ENCODE results near the gene PRDM11. TPM values are rescaled to one million over a fixed set of nuclear protein-coding genes. Genes with fewer than 3 reads are reported as not detected.

PRDM11 gene
- total and polyA plus RNA-seq, 2 of the 8 experiments (the other 6 are each of a cell fraction or from before 2014, with no cell fraction given): 3.6 to 11.7 TPM

- Histone ChIP-seq H3K9me3 (ENCODE audit: insufficient read depth in 2 of 2, low read depth in 1 of 2, low read length in 1 of 2) (no peaks in the 10 kb centered on the region; a peak in 1 of 4 replicates), H3K23me2 (ENCODE audit: low read depth, low read length) (no peaks in the 10 kb centered on the region), H3K36me3 (ENCODE audit: control insufficient read depth in 2 of 4, insufficient read depth in 4 of 4, low read length in 3 of 4) (no peaks in the 10 kb centered on the region), H4K5ac (ENCODE audit: insufficient read length, low read depth, low read length) (no peak overlapping the region), H3K56ac (replicated peaks; ENCODE audit: insufficient read length, low read depth, low read length) (no peak overlapping the region), H3K4ac (replicated peaks; ENCODE audit: insufficient read length, low read depth, low read length) (no peak overlapping the region), H3K79me2 (ENCODE audit: control insufficient read depth in 1 of 2, insufficient read depth in 2 of 2, low read length in 2 of 2) (no peaks in the 10 kb centered on the region), H2BK20ac (ENCODE audit: low read length) (no peak overlapping the region), H4K8ac (ENCODE audit: extremely low read depth, insufficient read depth, low read length) (no peak overlapping the region), H2AK5ac (ENCODE audit: low read depth, low read length) (no peak overlapping the region), H3K79me1 (ENCODE audit: low read depth, low read length) (no peaks in the 10 kb centered on the region), H3K9ac (replicated peaks in 1 of 4; ENCODE audit: extremely low read depth in 1 of 4, low read depth in 3 of 4, low read length in 3 of 4) (no peak overlapping the region), H4K91ac (replicated peaks; ENCODE audit: insufficient read length, low read length) (no peak overlapping the region), H3K14ac (ENCODE audit: insufficient read length) (no peak overlapping the region), H2AFZ (ENCODE audit: low read length) (no peak overlapping the region), H3K23ac (ENCODE audit: insufficient read length) (no peak overlapping the region), H2BK12ac (ENCODE audit: low read depth, low read length) (no peak overlapping the region), H3K4me2 (ENCODE audit: insufficient read depth in 1 of 2, low read depth in 2 of 2, low read length in 2 of 2) (no peak overlapping the region), H2BK15ac (ENCODE audit: low read length) (no peak overlapping the region), H3K27me3 (replicated peaks in 1 of 4; ENCODE audit: control insufficient read depth in 3 of 4, extremely low read depth in 1 of 4, insufficient read depth in 3 of 4, low read length in 3 of 4) (no peaks in the 10 kb centered on the region), H3K4me3 (ENCODE audit: extremely low read depth in 1 of 4, insufficient read depth in 2 of 4, low read depth in 3 of 4, low read length in 4 of 4) (no peak overlapping the region), H4K20me1 (replicated peaks in 1 of 2; ENCODE audit: control insufficient read depth in 1 of 2, insufficient read depth in 2 of 2, low read length in 2 of 2) (no peaks in the 10 kb centered on the region), H3K18ac (ENCODE audit: extremely low read depth, low read length) (no peak overlapping the region), H3K27ac (ENCODE audit: low read depth, low read length) (no peak overlapping the region), H3K4me1 (replicated peaks in 1 of 4; ENCODE audit: control insufficient read depth in 3 of 4, insufficient read depth in 4 of 4, low read length in 3 of 4) (peaks cover 3 to 22% (median 14%) of the 10 kb centered on the region in 4 experiments), H2BK5ac (ENCODE audit: low read depth, low read length) (no peak overlapping the region), H2BK120ac (replicated peaks; ENCODE audit: low read depth, low read length) (no peak overlapping the region)
- FAIRE-seq (no peak), DNase-seq (ENCODE audit: low read depth in 1 of 2, low spot score in 2 of 2) (no peak)
- TF ChIP-seq CBX8 (IDR thresholded peaks at IDR 0.05; ENCODE audit: borderline replicate concordance, low read depth, low read length): no peak
- no peak for TF ChIP-seq TAF1 (IDR thresholded peaks at IDR 0.05; ENCODE audit: low read depth, low read length)
- 91% methylated on average over 8 of the region's 8 CpGs; no CpG with 5 or more reads in 1 of the 2 experiments for WGBS, 2 experiments (ENCODE audit: extremely low coverage in 1 of 2, insufficient coverage in 1 of 2, insufficient read length in 1 of 2, insufficient replicate concordance in 2 of 2, low coverage in 1 of 2, low lambda C conversion rate in 2 of 2, missing lambda C conversion rate in 1 of 2)
- CTCF ChIA-PET (ENCODE audit: partially characterized antibody): interaction anchor here (0.6 to 5.0 kb wide), 8 partner anchors 18 to 124 kb away, joined by 3 to 47 read pairs (median 6); no protein-coding TSS in a partner anchor
- POLR2A ChIA-PET (ENCODE audit: partially characterized antibody): interaction anchor here (1.0 to 3.0 kb wide), 2 partner anchors 17 to 27 kb away, joined by 3 to 10 read pairs; no protein-coding TSS in a partner anchor
Observed at GRCh38 chr11:45208135-45208534, 61.7 kb downstream of the PRDM11 start.

All from H1 (cell line).